GM21367 (cell line): ENCODE results near the gene POFUT2.

ENCODE experiments used
- ATAC-seq: cut with Tn5 transposase; IDR thresholded peaks from one replicate; pipeline ENCODE4 v1.9.1; 2021; ENCODE audit not compliant: unreplicated experiment

The POFUT2 gene

DNA sequence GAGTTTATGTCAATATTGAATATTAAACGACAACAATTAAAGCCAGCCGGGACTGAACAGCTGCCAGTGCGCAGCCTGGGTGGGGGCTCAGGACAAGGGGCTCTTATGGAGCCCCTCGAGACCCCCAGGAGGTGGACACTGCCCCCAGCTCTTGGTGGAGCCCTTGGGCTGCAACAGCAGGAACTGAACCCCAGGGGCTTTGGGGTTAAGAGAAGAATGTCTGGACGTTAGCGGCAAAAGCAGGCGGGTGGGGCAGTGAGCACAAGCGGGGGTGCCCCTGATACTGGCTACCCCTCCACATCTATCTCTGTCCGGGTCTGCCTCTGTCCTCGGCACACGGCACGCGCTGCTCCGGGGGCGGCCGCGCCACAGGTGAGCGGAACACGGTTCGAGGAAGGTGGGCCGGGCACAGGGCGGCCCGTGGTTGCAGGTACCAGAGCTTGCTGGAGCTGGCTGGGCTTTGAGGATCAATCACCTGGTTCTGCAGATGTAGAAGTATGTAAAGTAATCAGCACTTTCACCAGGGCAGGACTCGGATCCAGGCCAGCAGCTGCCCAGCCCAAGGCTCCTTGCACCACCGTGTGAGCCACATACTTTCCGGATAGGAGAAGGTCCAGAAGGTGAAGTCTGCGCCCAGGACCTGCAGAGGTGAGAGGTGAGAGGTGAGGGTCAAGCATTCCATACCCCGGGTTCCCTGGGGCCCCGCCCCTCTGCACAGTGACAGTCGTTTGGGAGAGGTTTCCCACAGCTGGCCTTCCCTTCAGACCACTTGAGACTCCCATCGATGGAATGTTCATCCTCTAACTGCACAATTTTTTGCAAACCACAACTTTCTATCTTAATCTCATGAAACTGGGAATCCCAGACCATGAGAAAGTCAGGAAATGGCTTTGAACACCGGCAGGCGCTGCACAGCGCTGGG is 12.4 kb upstream of the POFUT2 start:
- ATAC-seq: no peak

GRCh38 chr21:45299026-45299863 is 11.6 kb upstream of the POFUT2 start:
- ATAC-seq: no peak

- ATAC-seq: no peak
These were observed 10.2 kb upstream of the POFUT2 start for GRCh38 chr21:45297869-45298268.

DNA sequence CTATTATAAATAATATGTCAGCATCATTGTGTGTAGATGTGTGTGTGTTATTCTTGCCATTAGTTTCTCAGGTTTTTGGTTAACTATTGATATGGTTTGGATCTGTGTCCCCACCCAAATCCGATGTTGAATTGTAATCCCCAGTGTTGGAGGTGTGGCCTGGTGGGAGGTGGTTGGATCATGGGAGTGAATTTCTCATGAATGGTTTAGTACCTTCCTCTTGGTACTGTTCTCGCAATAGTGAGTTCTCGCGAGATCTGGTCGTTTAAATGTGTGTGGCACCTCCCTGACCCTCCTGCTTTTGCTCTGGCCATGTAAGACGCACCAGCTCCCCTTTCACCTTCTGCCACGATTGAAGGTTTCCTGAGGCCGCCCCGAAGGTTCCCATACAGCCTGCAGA is 9.6 kb upstream of the POFUT2 start:
- no peak for ATAC-seq

DNA sequence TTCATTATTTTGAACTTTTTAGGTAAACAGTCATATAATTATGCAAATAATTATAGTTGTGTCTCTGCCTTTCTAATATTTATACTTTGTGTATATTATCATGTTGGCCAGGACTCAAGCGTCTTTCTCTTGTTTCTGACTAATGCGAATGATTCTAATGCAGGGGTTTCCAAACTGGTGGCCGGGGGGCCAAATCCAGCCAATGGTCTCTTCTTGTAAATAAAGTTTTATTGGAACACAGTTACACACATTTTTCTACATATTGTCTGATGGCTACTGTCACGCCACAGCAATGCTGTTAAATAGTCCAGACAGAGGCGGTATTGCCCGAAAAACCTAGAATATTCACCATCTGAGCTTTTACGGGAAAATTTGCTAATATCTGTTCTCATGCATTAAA is 8.9 kb upstream of the POFUT2 start:
- ATAC-seq: no peak

- ATAC-seq: no peak
These were observed 8.1 kb upstream of the POFUT2 start for GRCh38 chr21:45295576-45296365.

- no peak for ATAC-seq
These were observed 7.0 kb upstream of the POFUT2 start for GRCh38 chr21:45294509-45295291.

- ATAC-seq: no peak
These were observed 6.2 kb upstream of the POFUT2 start for GRCh38 chr21:45293726-45294401.

DNA sequence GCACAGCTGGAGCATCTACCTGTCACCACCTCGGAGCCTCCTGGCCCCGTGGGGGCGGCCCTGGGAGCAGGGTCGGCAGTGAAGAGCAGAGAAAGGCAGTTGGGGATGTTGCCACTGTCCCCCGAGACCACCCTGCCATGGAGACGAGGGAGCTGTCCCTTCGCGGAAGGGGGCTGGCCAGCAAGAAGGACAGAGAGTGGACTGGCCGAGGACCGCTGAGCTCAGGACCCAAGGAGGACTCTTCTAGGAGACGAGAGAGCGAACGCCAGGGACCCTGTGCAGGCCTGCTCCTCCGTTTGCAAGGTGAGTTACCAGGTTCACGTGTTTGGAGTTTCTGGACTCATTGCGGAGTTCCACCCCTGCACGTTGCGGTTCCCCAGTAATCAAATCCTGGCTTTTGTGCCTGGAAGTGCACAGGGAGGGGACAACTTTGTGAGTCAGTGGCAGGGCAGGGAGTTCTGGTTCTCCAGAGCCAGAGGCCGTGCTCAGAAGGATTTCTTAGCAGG is 5.6 kb upstream of the POFUT2 start:
- ATAC-seq: no peak

DNA sequence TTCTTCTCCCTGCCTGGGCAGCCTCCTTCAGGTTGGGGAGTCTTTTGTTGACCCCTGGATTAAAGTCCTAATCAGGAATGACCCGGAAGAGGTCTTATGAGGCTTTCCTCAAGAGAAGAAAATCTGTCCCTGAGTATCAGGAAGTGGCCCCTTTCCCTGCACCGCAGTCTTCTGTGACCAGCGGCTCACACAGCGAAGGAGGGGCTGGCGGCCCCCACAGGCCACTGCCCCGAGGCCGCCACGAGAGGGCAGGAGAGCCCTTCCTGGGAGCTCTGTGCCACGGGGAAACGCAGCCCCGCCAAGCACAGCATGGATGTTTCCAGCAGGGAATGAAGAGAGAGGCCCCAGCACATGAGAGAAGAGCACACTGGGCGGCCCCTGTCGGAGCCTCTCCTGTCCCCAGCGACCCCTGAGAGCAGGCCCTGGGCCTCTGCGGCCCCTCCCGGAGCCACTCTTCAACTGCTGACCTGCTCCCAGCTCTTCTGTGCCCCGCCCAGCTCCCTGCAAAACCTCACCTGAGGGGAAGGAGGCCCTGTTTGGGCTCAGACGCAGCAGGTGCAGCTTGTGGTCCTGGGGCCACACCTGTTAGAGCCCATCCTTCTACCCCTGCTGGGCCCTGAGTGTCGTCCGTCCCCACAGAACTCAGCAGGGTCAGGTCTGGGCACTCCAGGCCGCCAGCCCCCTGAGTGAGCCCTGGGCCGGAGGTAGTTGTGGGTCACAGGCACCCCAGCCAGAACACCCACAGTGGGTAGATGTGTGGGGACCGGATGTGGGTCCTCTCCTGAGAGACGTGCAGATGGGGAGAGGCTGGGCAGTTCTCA is 4.9 kb upstream of the POFUT2 start:
- no peak for ATAC-seq

DNA sequence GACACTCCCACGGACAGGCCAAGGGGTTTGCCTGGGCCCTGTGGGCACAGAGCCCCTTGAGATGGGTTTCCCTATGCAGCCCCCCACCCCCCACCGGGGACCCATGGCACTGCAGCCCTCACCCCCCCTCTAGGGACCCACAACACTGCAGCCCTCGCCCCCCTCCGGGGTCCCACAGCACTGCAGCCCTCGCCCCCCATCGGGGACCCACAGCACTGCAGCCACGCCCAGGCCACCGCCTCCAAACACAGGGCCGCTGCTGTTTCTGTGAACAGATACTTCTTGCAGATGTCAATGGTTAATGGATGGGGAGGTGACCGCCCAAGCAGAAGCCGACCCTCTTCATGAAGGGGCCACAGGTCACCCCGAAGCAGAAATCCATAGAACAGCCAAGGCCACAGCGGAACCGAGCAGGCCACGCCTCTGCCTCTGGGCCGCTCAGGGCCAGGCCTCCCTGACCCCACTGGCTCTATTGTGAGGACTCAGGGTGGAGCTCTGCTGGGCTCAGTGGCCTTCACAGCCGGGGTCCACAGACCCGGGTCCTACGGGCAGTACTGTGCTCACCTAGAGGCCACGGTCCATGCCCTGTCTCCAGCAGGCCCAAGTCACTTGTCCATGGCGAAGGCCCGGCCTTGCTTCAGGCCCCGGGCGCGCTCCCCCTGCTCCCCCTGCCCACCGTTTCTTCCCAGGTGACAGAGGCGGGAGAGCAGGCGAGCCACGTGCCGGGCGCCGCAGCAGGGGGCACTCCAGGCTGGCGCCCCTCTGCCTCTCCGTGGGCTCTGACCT is 4.1 kb upstream of the POFUT2 start:
- ATAC-seq: no peak

GRCh38 chr21:45290948-45291612 is 3.4 kb upstream of the POFUT2 start:
- ATAC-seq: no peak

DNA sequence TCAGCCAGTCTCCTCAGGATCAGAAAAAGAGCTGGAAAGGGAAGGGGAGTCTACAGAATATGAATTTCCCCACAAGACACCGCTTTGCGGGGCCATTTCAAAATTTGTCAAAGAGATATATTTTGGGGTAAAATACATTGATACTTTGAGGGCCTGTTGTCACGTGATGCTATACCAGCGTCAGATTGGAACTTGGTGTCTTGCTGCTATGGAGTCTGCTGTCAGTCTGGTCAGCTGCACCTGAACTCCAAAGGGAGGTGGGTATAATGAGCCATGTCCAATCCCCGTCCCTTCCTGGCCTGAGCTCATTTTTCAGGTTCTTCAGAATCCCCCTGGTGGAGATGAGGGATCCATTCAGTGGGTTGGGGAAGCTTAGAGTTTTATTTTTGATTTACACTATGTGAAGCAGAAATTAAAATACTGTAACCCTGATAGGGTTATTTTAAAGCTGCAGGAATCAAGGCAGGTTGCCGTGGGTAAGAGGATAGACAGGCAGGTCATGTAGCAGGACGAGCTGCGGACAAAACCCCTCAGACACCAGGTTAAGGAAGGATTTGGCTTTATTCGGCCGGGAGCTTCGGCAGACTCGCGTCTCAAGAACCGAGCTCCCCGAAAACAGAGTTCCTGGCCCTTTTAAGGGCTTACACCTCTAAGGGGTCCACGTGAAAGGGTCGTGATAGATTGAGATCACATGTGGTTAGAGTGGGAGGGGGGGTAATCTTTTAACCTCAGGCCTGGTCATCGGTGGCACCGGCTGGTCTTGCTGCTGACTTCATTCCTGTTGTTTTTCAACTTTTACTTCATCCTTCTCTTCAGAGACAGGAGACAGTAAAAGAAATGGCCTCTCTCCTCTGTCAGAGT is 2.2 kb upstream of the POFUT2 start:
- no peak for ATAC-seq

DNA sequence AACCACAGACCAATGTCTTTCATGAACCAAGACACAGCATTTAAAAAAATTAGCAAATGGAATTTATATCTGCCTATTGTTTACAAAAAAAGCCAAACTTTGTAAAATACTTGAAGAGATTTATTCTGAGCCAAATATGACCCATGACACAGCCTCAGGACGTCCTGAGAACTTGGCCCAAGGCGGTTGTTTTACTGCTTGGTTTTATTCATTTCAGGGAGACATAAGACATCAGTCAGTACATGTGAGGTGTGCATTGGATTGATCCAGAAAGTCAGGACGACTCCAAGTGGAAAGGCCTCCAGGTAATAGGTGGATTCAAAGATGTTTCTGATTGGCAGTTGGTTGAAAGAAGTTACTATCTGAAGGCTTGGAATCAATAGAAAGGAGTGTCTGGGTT is 1.4 kb upstream of the POFUT2 start:
- ATAC-seq: no peak

DNA sequence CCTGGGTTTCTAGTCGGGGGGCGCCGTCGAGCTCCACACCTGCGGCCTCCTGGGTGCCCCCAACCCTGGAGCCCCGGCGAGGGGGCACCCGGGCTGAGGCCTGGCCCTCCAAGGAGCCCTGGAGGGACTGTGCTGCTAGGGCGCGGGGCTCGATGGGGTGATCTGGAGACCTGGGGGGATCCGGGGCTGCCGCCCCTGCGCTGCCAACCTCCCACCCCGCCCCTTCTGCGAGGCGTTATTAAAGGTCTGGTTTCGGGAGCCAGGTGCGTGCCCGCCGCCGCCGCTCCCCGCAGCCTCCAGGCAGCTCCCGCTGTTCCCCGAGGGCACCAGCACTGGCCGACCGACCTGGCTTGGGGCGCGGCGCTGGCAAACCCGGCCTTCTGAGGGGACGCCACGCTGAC is 746 bp upstream of the POFUT2 start:
- no peak for ATAC-seq

DNA sequence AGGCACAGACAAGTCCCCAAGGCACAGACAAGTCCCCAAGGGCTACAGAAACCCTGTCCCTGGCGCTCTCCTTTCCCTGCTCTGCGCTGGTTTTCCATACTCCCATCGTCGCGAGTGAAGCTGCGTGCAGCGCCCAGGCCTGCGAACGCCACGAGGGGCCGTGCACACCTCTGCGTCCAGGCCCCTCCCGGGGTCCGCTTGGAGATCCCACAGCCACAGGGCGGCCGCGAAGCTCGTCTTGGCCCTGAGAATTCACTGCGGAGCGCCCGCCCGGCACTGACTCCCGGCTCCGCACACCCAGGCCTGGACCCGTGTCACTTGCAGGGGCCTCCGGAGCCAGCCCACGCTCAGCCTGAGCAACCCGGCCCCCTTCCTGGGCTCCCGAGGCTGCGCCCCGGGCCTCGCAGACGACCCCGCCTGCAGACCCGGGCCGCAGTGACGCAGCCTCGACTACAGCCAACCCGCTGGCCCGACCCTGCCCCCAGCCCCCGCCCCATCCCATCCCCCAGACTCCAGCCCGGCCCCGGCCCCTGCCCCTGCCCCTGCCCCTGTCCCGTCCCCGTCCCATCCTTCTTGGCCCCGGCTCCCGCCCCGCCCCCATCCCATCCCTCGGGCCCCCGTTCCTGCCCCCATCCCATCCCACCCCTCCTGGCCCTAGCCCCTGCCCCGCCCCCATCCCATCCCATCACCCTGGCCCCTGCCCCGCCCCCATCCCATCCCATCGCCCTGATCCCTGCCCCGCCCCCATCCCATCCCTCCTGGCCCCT is 841 bp downstream of the POFUT2 start:
- no peak for ATAC-seq
